ENCODE results near the gene URB2.
"Not testable (repeated sequence)": the region's sequence is repeated elsewhere in the genome, so short reads cannot be mapped to it uniquely, and the experiment has no call there.

The URB2 gene

DNA sequence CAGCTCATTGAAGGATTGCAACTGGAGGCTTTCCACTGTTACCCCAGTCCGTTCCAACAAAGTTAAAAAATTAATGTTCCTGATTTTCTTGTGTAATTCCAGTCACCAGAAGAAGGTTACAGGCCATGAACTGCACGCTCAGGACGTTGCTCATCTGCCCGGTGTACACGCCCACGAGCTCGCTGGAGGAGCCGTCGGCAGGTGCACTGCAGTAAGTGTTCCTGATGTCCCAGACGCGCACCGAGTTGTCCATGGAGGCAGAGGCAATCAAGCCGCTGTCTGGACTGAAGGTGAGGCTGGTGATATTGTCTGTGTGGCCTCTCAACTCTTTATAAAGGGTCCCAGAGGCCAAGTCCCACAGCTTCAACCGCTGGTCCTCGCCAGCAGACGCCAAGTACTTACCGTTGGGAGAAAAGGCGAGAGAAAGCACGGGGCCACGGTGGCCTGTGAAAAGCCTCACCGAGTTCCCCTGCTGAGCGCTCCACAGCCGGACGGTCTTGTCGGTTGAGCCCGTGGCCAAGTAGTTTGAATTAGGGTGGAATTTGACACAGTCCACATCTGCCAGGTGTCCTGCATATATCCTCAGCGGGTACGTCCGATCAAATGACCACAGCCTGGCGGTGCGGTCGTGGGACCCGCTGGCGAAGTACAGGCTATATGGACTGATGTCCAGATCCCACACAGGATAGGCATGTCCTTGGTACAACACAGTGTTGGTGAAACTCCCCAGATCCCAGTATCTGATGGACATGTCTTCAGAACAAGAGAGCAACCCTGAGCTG, 31.6 kb upstream of the URB2 start:
- Histone ChIP-seq H3K36me3 (ENCODE audit: insufficient read depth, low read length) (peaks cover 14% of the 10 kb centered on the region), H3K27me3 (ENCODE audit: insufficient read depth, low read length) (no peaks in the 10 kb centered on the region), H3K27ac (ENCODE audit: low read depth, low read length) (no peak overlapping the region), H3K4me3 (ENCODE audit: low read depth, low read length) (no peak overlapping the region), H2AFZ (ENCODE audit: low read length, unreplicated experiment) (no peak overlapping the region), H3K79me2 (ENCODE audit: control insufficient read depth, insufficient read depth, low read length, unreplicated experiment) (peaks cover 19% of the 10 kb centered on the region), H3K4me1 (ENCODE audit: control insufficient read depth, insufficient read depth, low read length, unreplicated experiment) (peaks cover 22% of the 10 kb centered on the region)

DNA sequence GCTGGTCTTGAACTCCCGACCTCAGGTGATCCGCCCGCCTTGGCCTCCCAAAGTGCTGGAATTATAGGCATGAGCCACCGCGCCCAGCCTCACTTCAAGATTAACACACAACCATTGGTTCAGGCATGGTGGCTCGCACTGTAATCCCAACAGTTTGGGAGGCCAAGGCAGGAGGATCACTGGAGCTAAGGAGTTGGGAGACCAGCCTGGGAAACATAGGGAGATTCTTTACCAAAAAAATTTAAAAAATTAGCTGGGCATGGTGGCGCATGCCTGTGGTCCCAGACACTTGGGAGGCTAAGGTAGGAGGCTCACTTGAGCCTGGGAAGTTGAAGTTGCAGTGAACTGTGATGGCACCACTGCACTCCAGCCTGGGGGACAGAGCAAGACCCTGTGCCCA, 30.2 kb upstream of the URB2 start:
- not testable (repeated sequence) for H3K4me3 ChIP-seq (ENCODE audit: low read depth, low read length); H3K27ac ChIP-seq (ENCODE audit: low read depth, low read length); H3K27me3 ChIP-seq (ENCODE audit: insufficient read depth, low read length); H2AFZ ChIP-seq (ENCODE audit: low read length, unreplicated experiment)
- Histone ChIP-seq H3K36me3 (ENCODE audit: insufficient read depth, low read length) (peaks cover 26% of the 10 kb centered on the region), H3K79me2 (ENCODE audit: control insufficient read depth, insufficient read depth, low read length, unreplicated experiment) (peaks cover 22% of the 10 kb centered on the region), H3K4me1 (ENCODE audit: control insufficient read depth, insufficient read depth, low read length, unreplicated experiment) (peaks cover 22% of the 10 kb centered on the region)

GRCh38 chr1:229596925-229597699, 28.9 kb upstream of the URB2 start:
- peaks cover 36% of the 10 kb centered on the region for H3K36me3 ChIP-seq (ENCODE audit: insufficient read depth, low read length)
- peaks cover 26% of the 10 kb centered on the region for H3K79me2 ChIP-seq (ENCODE audit: control insufficient read depth, insufficient read depth, low read length, unreplicated experiment)
- peaks cover 22% of the 10 kb centered on the region for H3K4me1 ChIP-seq (ENCODE audit: control insufficient read depth, insufficient read depth, low read length, unreplicated experiment)
- H3K27ac ChIP-seq (ENCODE audit: low read depth, low read length) = peak overlapping the region; percentile 82
- no peaks in the 10 kb centered on the region for H3K27me3 ChIP-seq (ENCODE audit: insufficient read depth, low read length)
- H2AFZ ChIP-seq (ENCODE audit: low read length, unreplicated experiment) = no peak overlapping the region
- no peak overlapping the region for H3K4me3 ChIP-seq (ENCODE audit: low read depth, low read length)

DNA sequence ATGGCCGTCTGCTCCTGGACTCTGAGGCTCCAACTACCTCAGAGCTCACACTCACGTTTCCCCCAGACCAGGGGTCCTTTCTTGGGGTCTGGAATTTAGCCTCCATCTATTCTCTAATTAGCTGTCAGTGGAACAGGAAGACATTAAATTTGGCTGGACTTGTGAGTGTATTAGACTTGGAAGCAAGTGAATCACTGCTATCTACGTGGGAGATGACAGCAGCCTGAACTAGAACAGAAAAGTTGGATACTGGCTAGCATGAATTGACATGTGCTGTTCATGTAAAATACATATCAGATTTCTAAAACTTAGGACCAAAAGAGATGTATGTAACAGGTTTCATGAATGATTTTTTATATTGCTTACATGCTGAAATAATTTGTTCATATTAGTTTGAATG, 28.2 kb upstream of the URB2 start:
- Histone ChIP-seq H3K27ac (ENCODE audit: low read depth, low read length) (peak overlapping the region; percentile 82), H3K27me3 (ENCODE audit: insufficient read depth, low read length) (no peaks in the 10 kb centered on the region), H3K36me3 (ENCODE audit: insufficient read depth, low read length) (peaks cover 36% of the 10 kb centered on the region), H3K79me2 (ENCODE audit: control insufficient read depth, insufficient read depth, low read length, unreplicated experiment) (peaks cover 26% of the 10 kb centered on the region), H3K4me1 (ENCODE audit: control insufficient read depth, insufficient read depth, low read length, unreplicated experiment) (peaks cover 22% of the 10 kb centered on the region), H3K4me3 (ENCODE audit: low read depth, low read length) (no peak overlapping the region), H2AFZ (ENCODE audit: low read length, unreplicated experiment) (no peak overlapping the region)

DNA sequence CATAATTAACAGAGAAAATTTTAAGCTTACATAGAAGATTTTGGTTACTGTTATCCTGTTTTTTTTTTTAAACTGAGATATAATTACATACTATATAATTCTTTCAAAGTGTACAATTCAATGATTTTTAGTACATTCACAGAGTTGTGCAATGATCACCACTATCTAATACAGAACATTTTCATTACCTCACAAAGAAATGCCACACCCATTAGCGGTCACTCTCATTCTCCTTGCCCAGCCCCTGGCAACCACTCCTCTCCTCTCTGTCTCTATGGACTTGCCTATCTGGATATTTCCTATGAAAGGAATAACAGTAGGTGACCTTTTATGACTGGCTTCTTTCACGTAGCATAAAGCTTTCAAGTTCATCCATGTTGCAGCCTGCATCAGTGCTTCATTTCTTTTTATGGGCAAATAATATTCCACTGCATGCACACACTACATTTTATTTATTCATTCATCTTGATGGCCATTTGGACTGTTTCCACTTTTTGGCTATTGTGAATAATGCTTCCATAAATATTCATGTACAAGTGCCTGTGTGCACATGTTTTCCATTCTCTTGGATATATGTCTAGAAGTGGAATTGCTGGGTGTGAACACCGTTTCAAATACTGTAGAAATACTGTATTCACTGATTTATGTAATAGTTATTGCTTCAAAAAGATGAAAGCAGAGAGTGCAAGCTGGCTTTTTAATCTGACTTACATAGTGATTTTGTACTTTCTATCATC, 26.7 kb upstream of the URB2 start:
- H3K4me3 ChIP-seq (ENCODE audit: low read depth, low read length) = no peak overlapping the region
- H3K27me3 ChIP-seq (ENCODE audit: insufficient read depth, low read length) = no peaks in the 10 kb centered on the region
- H2AFZ ChIP-seq (ENCODE audit: low read length, unreplicated experiment) = no peak overlapping the region
- H3K79me2 ChIP-seq (ENCODE audit: control insufficient read depth, insufficient read depth, low read length, unreplicated experiment) = peaks cover 26% of the 10 kb centered on the region
- peak overlapping the region; percentile 36; the same call in 1 of the 2 replicates for H3K27ac ChIP-seq (ENCODE audit: low read depth, low read length)
- peaks cover 31% of the 10 kb centered on the region for H3K36me3 ChIP-seq (ENCODE audit: insufficient read depth, low read length)
- peaks cover 22% of the 10 kb centered on the region for H3K4me1 ChIP-seq (ENCODE audit: control insufficient read depth, insufficient read depth, low read length, unreplicated experiment)

DNA sequence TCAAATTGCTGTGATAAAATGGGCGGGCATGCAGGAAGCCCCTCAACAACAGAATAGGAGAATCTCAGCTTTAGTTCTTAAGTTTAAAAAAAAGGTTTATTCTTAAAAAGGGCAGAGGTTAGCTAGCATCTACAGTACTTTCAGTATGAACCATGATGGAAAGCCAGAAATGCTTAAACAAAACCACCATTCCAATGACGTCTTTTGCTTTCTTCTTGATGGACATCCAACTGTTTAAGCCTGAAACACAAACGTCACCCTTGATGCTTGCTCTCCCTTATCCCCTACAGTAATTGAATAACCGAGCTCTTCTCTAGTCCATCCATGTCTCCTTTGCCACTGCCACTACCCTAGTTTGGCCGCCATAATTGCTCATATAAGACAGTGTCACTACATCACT, 25.8 kb upstream of the URB2 start:
- Histone ChIP-seq H3K36me3 (ENCODE audit: insufficient read depth, low read length) (peaks cover 24% of the 10 kb centered on the region), H3K4me1 (ENCODE audit: control insufficient read depth, insufficient read depth, low read length, unreplicated experiment) (peaks cover 22% of the 10 kb centered on the region), H3K27ac (ENCODE audit: low read depth, low read length) (no peak overlapping the region), H3K79me2 (ENCODE audit: control insufficient read depth, insufficient read depth, low read length, unreplicated experiment) (peaks cover 21% of the 10 kb centered on the region), H3K27me3 (ENCODE audit: insufficient read depth, low read length) (no peaks in the 10 kb centered on the region), H2AFZ (ENCODE audit: low read length, unreplicated experiment) (no peak overlapping the region), H3K4me3 (ENCODE audit: low read depth, low read length) (no peak overlapping the region)

DNA sequence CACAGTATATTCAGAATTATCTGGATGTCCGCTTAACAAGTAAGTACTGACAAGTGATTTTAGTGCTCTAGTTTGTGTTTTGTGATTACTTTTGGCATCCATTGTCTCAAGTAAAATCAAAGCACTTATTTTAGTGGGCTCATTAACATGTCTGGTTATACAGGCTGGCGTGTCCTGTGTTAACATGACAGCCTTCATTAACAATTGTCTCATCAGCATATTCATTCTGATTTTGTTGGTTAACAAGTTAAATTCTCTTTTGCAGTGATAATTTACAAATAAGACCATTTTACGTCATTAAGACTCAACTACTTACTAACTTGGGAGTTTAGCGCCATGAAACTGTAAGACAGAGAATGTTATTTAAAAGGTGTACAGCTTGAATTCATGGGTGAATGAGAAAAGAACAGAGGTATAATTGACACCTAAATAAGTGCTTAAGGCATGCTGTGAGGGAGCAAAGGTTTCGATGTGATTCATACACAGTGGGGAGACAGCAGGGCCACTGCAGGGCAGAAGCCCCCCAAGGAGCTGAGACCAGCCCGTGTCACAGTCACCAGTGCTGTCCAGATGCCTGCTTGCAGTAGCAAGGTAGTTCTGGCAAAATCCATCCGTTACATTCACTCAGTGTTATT, 22.6 kb upstream of the URB2 start:
- H3K27me3 ChIP-seq (ENCODE audit: insufficient read depth, low read length) = no peaks in the 10 kb centered on the region
- H3K4me3 ChIP-seq (ENCODE audit: low read depth, low read length) = no peak overlapping the region
- H3K36me3 ChIP-seq (ENCODE audit: insufficient read depth, low read length) = peaks cover 37% of the 10 kb centered on the region
- H2AFZ ChIP-seq (ENCODE audit: low read length, unreplicated experiment) = no peak overlapping the region
- no peaks in the 10 kb centered on the region for H3K4me1 ChIP-seq (ENCODE audit: control insufficient read depth, insufficient read depth, low read length, unreplicated experiment)
- no peak overlapping the region for H3K27ac ChIP-seq (ENCODE audit: low read depth, low read length)
- peaks cover 9% of the 10 kb centered on the region for H3K79me2 ChIP-seq (ENCODE audit: control insufficient read depth, insufficient read depth, low read length, unreplicated experiment)

DNA sequence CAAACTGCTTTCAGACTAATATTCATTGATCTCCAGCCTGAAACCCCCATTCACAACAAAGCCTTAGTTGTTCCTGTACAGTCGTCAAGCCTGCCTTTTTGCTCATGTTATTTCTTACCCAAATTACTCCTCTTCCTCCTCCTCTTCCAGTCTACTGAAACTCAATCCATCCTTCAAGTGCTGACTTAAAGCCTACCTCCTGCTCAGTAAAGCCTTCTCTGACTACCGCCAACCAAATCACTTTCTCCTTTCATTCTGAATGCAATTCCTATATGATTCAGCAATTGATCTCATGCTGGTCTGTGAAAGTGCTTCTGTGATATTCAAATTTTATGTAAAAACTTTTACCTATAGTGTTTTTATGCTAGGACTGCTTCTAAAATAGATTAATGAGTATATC, 18.7 kb upstream of the URB2 start:
- no peak overlapping the region for H3K27ac ChIP-seq (ENCODE audit: low read depth, low read length)
- H2AFZ ChIP-seq (ENCODE audit: low read length, unreplicated experiment) = no peak overlapping the region
- peaks cover 27% of the 10 kb centered on the region for H3K36me3 ChIP-seq (ENCODE audit: insufficient read depth, low read length)
- H3K4me1 ChIP-seq (ENCODE audit: control insufficient read depth, insufficient read depth, low read length, unreplicated experiment) = no peaks in the 10 kb centered on the region
- H3K27me3 ChIP-seq (ENCODE audit: insufficient read depth, low read length) = no peaks in the 10 kb centered on the region
- H3K4me3 ChIP-seq (ENCODE audit: low read depth, low read length) = no peak overlapping the region
- no peaks in the 10 kb centered on the region for H3K79me2 ChIP-seq (ENCODE audit: control insufficient read depth, insufficient read depth, low read length, unreplicated experiment)

GRCh38 chr1:229608590-229608989, 17.5 kb upstream of the URB2 start:
- Histone ChIP-seq H3K4me1 (ENCODE audit: control insufficient read depth, insufficient read depth, low read length, unreplicated experiment) (no peaks in the 10 kb centered on the region), H3K27ac (ENCODE audit: low read depth, low read length) (no peak overlapping the region), H3K36me3 (ENCODE audit: insufficient read depth, low read length) (peaks cover 27% of the 10 kb centered on the region), H2AFZ (ENCODE audit: low read length, unreplicated experiment) (no peak overlapping the region), H3K79me2 (ENCODE audit: control insufficient read depth, insufficient read depth, low read length, unreplicated experiment) (no peaks in the 10 kb centered on the region), H3K4me3 (ENCODE audit: low read depth, low read length) (no peak overlapping the region), H3K27me3 (ENCODE audit: insufficient read depth, low read length) (no peaks in the 10 kb centered on the region)

DNA sequence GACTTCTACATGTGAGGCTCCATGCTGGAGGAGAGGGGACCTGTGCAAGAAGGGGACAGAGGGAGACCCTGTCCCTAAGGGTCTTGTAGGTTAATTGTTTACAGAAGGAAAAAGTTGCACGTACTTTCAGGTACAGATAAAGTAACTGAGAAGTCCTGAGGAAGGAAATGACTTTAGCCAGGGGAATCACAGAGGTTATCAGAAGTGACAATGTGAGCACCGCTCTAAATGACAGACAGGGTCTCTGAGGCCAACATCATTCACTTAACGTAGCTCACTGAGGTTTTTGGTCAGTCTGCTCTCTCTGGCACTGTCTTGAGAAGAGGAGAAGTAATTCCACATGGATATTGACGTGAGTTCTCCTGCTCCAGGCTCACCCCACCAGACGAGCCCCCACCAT, 12.1 kb upstream of the URB2 start:
- no peak overlapping the region for H3K27ac ChIP-seq (ENCODE audit: low read depth, low read length)
- no peak overlapping the region for H3K4me3 ChIP-seq (ENCODE audit: low read depth, low read length)
- no peaks in the 10 kb centered on the region for H3K4me1 ChIP-seq (ENCODE audit: control insufficient read depth, insufficient read depth, low read length, unreplicated experiment)
- H3K36me3 ChIP-seq (ENCODE audit: insufficient read depth, low read length) = peaks cover 15% of the 10 kb centered on the region; the same call in 1 of the 2 replicates
- H3K79me2 ChIP-seq (ENCODE audit: control insufficient read depth, insufficient read depth, low read length, unreplicated experiment) = peaks cover 39% of the 10 kb centered on the region
- no peaks in the 10 kb centered on the region for H3K27me3 ChIP-seq (ENCODE audit: insufficient read depth, low read length)
- no peak overlapping the region for H2AFZ ChIP-seq (ENCODE audit: low read length, unreplicated experiment)
